ENCODE measurements around the gene CHST4. TPM values are rescaled to one million over a fixed set of nuclear protein-coding genes. Genes with fewer than 3 reads are reported as not detected.

CHST4 gene
- total RNA-seq = 0.22 and 0.26 TPM in 2 replicates

DNA sequence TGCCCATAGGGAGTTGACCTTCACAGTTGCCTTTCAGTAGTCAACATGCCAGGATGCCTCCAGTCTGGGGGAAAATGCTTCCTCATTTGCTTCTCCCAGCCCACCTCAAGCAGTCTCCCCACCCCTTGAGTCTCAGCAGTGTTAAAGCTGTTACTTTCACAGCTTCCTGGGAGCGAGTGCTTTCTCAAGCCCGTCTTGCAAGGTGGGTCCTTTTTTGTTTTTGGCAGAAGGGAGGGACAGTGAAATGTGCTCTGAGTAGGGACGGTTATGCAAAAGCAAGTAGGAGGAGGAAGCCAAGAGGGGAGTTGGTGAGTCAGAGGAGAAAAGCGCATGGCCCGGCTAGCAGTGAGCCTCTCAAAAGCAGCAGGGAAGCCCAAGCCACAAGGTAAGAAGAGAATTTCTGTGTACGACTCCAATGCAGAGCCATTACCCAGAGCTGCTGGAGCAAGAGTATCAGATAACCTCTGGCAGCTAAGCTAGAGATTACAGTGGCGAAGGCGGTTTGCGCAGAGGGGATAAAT, at the start of gene CHST4:
CHST4 (plus strand) TSS at position 316 of the 521 bp plus-strand sequence. CDS start 10,252 bp downstream, outside the sequence.

DNA sequence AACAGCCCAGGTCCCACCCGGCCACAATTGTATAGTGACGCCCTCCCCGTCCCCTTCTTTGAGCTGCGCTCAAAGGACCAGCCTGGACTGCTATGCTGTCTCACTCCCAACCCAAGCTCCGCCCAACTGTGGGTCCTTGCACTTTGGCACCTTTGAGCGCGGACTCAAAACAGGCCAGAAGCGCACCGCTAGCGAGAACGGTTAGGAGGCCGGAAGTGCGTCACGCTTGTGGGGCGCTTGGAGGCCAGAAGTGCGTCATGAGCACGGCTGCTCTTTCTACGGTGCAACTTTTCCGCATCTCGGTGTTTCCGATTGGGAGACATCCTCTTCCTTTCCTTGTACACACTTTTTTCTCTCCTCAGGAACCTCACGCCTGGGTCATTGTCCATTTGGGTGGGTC, 37.1 kb upstream of the CHST4 start, which contains the start of gene ZNF19:
ZNF19 (minus strand) TSS at position 203 of the 400 bp plus-strand sequence. CDS start 7,210 bp downstream, outside the sequence.

DNA sequence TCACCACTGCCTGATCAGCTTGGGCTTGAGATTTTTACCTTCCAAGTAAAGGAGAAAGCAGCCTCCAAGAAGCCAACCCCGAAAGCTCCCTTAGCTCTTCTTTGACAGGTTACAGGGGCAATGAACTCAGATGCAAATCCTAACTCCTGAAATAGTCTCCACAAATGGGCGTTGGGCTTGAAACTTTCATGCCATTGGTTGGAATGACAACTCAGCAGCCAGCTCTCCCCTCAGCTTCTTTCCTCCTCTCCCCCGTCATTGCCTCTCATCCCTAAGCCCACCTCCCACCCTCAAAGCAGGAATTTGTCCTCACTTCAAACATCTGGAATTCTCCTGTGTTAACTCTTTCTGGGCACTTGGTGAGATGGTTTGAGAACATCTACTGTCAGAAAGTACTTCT, 50.7 kb downstream of the CHST4 start, which contains the start of gene TAT:
TAT (minus strand) TSS at position 122 of the 400 bp plus-strand sequence. CDS start 677 bp downstream, outside the sequence.

Small RNA genes within 50 kb of the gene (small RNA-seq; reads per million reads assigned to genes)
- not detected for gene RNU6-1061P

Other genes with a start within 250 kb of the CHST4 start
- 42.7 and 45.3 TPM in 2 replicates for gene CMTR2, start 237.0 kb upstream of the CHST4 start, total RNA-seq
- 0.43 and 0.78 TPM in 2 replicates for gene CALB2, start 167.7 kb upstream of the CHST4 start, total RNA-seq
- not detected in 2 replicates for gene TLE7, start 84.4 kb upstream of the CHST4 start, total RNA-seq
- 10.8 and 11.1 TPM in 2 replicates for gene ZNF23, start 64.2 kb upstream of the CHST4 start, total RNA-seq
- gene ZNF19, start 37.1 kb upstream of the CHST4 start, total RNA-seq = 4.9 and 6.4 TPM in 2 replicates
- not detected in 2 replicates for gene TAT, start 50.7 kb downstream of the CHST4 start, total RNA-seq
- gene MARVELD3, start 99.8 kb downstream of the CHST4 start, total RNA-seq = 0.11 TPM in 1 of 2 replicates, not detected in the other
- 13.5 and 14.2 TPM in 2 replicates for gene PHLPP2, start 198.3 kb downstream of the CHST4 start, total RNA-seq

Data from articular chondrocyte of knee joint (primary cell).